GM23248 (cell line): ENCODE data around the gene GFI1B.

Source experiments
- EZH2 ChIP-seq: fragments of 200-600 bp; sonication (generic); IDR thresholded peaks from 2 replicates; pipeline ENCODE4 v1.6.1; 2018; ENCODE audit warnings: antibody characterized with exemption, mild to moderate bottlenecking; ENCODE audit not compliant: insufficient read depth, poor library complexity, severe bottlenecking
- EZH2phosphoT487 ChIP-seq: fragments of 200-600 bp; sonication (generic); IDR thresholded peaks from 2 replicates; pipeline ENCODE4 v1.6.1; 2018; ENCODE audit warnings: antibody characterized with exemption, moderate library complexity, mild to moderate bottlenecking, low read depth; ENCODE audit not compliant: insufficient read depth

GRCh38 chr9:132996526-132996925 is 18.0 kb downstream of the GFI1B start:
- TF ChIP-seq EZH2 = no peak
- no peak for TF ChIP-seq EZH2phosphoT487
